Left renal cortex interstitium (tissue), 4 donors: ENCODE results near the gene PFDN2. TPM values are rescaled to one million over a fixed set of nuclear protein-coding genes. Genes with fewer than 3 reads are reported as not detected.

Experiments
- DNase-seq, 4 donors: peaks; one replicate each; pipeline ENCODE4 v3.0.0-alpha.2; 2013; ENCODE audit warnings: low read depth in 4 of 4, low spot score in 2 of 4, missing footprints in 1 of 4
- polyA plus RNA-seq, 4 donors: library from polyadenylated mRNA; unstranded; fragments of 120-200 nt; gene quantifications; one replicate each; pipeline ENCODE4 v1.2.1, GENCODE V29; 2013; ENCODE audit not compliant: insufficient read length in 4 of 4

PFDN2 gene
- polyA plus RNA-seq, 4 donors = 71.1 to 85.7 (median 77.7) TPM

DNA sequence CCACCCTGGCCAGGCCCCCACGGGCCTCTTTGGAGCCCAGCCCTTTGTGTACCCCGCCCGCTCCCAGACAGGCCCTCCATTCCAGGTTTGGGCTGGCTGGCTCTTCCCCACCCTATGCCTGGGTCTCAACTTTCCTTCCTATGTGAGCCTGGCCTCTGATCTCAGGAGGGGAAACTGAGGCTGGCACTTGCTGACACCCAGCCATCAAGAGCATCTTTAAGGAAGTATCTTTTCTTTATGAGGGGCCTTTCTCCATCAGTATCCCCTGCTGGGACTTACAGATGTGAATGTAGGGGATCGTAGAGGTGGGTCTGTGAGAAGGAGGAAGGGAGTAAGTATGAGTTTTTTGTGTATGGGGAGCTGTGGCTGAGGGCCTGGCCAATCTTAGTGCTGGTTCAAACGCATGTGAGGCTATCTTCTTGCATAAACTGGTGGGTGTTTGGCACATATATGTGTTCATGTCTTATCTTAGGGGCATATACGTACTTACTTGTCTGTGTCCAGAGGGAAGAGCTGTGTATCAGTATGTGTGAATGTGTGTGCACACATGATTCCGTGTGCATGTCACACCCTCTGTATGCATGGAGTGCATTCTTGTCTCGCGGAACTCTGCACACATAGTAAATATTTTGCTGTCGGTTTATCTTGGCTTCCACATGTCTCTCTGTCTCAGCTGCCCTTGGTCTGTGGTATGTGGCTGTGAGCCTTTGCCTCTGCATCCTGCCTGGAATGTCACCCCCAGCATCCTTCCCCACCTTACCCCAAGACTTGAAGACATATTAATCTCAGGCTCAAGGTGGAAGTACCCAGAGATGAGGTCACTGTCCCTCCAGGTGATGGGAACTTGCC is 33.9 kb downstream of the PFDN2 start:
- no peak for DNase-seq

- no peak for DNase-seq
These were observed 34.7 kb downstream of the PFDN2 start for GRCh38 chr1:161082996-161083747.

DNA sequence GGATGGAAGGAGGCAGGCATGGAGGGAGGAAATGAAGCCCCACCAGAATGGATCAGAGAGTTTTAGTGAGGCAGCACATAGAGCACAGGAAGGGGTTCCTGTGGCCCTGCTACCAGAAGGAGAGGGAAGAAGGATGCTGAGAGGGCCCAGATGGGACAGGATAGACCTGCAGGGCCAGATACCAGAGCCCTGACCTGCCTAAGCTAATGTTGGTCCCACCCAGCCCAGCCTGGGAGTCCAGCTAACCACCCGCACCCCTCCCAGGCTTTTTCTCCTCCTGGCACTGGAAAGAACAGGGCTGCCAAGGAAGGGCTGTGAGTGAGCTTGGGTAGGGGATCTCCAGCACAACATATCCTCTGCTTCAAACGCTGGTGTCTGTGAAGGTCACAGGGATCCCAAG is 35.4 kb downstream of the PFDN2 start:
- DNase-seq = no peak

DNA sequence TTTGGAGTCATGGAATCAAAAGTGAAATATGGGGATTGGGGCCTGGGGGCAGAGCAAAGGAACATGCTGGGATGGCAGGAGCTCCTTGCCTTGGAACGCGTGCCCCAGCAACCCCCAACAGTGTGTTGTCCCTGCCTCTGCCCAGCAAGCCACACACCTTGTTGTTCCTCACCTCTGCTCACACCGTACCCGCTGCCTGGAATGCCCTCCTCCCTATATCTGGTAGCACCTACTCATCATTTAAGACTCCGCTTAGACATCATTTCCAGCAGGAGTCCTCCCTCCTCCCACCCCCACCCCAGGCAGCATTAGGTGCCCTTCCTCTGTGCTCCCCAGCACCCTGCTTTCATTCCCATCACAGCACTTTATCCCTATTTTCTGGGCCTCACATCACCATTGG is 36.3 kb downstream of the PFDN2 start:
- DNase-seq = no peak

- no peak for DNase-seq
These were observed 37.1 kb downstream of the PFDN2 start for GRCh38 chr1:161080441-161081405.

DNA sequence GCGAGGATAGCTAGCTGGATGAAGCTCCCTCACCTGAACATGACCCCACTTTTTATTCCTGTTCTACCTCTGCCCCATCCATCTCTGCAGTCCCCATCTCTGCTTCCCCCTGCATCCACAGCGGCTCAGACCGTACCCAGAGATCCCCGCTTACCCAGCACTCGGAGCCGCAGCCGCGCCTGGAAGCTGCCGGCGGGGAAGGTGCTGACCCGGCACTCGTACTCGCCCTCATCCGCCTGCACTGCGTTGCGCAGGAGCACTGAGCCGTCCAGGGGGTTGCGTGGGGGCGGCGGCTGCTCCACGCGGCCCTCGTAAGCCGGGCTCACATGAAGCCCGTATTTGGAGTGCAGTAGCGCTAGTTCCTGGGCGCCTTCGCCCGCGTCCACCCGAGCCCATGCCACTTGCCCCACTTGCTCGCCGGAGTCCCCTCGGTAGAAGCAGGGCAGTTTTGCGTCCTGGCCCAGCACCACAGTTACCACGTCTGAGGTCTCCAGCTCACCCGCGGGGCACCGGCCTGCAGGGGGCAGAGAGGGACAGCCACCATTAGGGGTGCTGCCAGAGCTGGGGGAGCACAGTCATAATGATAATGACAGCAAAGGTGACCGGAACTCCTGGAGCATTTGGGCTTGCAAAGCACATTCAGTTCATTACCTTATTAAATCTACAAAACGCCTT is 38.3 kb downstream of the PFDN2 start:
- DNase-seq = no peak

- no peak for DNase-seq
These were observed 40.4 kb downstream of the PFDN2 start for GRCh38 chr1:161077426-161077825.

DNA sequence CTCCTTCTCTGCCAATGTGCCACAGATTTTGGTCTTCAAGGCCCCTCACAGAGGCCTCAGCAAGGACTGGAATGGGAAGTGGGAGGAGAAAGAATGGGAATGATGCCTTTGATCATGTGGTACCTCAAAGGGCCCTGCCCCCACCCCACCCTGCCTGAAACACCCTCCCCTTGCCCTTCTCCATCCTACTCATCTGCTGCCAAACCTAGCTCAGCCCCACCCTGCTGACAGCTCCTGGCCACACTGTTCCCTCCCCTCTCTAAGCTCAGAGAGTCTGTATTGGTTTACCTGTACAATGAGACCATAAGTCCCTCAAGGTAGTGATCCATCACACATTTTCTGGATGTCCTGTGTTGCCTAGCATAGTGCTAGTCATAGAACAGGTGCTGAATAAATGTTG is 41.4 kb downstream of the PFDN2 start:
- DNase-seq = no peak

DNA sequence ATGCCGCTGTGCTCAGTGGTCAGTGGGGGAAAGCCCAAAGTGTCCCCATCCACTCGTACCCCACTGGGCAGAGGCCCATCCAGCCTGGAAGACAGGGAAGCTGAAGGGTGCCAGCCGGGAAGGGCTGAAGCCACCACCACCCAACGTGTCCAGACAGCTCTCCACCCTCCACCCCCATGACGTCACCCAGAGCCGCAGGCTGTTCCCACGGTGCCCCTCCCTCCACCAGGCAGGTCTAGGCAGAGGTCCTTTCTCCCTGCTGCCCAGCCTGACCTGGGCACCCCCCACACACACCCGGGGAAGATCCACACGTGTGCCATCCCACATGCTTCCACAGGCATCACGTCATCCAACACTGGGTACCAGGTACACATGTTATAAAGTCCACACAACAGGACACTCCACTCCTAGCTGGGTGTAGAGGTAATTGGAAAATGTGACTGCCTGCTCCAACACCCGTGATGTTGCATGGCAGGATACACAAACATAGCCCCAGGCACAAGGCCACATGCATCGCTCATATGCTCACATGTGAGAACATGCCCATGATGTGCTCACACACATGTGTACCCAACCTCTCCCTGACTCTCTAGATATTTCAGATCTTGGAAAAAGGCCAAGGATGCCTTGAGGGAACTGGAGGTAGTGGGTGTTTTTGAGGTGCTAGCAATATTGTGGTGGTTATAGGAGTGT is 43.0 kb downstream of the PFDN2 start:
- DNase-seq = no peak

GRCh38 chr1:161073474-161074121 is 44.2 kb downstream of the PFDN2 start:
- no peak for DNase-seq

- no peak for DNase-seq
These were observed 44.9 kb downstream of the PFDN2 start for GRCh38 chr1:161072751-161073449.

DNA sequence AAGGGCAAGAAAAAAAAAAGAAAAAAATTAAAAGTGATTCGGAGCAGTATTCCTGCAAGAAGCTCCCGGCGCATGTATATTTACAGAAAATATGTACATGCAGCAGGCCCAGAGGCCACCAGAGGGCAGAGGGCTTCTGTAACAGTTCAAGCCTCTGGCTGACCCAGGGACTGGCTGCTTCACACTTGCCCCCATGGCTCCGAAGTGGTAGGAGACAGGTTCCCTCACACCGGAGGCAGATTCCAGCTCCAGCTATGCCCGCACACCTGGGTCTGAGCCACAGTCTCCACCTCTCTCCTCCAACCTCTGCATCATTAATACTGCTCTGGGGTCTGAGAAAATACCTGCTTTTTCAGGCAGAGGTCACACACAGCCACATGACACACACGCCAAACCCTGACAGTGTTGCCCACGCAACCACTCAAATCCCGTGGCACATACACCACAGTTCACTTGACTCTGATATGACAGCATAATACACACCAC is 45.9 kb downstream of the PFDN2 start:
- DNase-seq = no peak

DNA sequence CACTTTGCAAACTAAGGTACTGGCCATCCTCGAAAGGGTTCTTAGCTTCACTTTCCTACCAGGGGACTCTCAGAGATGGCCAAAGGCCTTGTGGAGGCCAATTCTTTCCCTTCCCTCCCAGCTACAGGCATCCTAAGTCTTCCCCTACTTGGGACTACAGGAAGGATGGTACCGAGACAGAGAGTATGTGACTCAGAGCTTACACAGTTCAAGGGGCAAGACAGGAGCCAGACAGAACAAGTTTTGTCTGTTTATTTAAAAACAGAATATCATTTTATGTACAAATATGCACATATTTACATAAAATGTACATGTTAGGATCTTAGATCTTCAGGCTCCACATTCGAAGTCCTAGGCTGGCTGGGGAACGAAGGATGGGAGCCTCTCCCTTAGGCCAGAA is 47.1 kb downstream of the PFDN2 start:
- no peak for DNase-seq

GRCh38 chr1:161069731-161070270 is 48.0 kb downstream of the PFDN2 start, which contains the start of gene ARHGAP30:
TSS of gene ARHGAP30 (minus strand) at chr1:161069891. CDS start at chr1:161069624, 267 bp downstream.
- DNase-seq = no peak

DNA sequence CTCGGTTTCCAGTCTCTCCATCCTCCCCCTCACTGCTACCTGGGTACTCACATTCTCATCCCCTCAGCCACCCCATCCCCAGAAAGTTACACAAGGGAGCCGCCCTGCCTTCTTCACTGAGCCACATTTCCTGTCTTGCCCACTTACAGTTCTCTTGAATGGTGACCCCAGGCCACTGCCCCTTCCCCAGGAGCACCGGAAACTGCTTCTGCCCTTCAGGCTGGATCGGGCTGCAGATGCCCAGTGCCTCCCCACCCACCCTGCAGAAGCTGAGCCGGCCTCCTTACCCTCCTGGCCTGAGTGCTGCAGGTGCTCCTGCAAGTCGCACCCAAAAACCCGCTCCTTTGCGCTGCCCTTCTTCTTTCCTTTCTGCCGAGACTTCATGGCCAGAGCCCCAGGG is 48.6 kb downstream of the PFDN2 start:
- no peak for DNase-seq

DNA sequence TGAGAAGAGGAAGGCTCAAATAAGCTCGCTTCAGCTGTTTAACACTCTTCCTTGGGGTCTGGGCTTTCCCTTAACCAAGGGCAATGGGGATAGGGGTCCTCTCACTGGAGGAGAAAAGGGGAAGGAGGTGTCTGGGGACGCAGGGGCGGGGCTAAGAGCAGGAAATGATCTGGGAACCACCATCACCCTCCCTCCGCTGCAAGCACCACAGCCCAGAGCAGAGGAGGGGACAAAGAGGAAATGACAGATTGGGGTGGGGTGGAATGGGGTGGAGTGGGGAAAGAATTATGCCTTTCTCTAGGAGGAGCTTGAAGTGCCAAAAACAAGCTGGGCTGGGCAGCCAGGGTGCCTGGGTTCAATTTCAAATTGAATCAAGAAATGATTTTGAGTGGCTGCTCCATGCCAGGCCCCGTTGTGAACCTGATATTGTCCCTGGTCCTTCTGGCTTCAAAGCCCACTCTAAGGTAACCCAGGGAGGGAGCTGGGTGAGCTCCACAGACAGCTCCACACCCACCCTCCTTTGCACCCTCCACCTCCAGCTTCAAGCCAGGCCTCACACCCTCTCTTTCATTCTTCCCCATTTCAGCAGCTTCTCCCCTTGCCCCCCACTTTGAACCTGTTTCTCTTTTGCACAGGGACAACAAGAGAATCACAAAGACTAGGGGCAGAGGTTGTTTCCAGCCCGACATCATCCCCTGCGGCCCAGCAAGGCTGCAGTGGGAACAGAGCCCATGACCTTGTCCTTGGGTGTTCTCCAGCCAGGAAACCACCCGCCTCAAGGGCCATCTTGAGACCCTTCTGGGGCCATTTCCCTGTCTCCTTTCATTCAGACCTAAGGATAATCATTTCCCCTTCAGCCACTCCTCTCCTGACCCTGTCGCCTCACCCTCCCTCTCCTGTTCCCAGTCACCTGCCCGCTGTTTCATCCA is 49.3 kb downstream of the PFDN2 start:
- DNase-seq = no peak

DNA sequence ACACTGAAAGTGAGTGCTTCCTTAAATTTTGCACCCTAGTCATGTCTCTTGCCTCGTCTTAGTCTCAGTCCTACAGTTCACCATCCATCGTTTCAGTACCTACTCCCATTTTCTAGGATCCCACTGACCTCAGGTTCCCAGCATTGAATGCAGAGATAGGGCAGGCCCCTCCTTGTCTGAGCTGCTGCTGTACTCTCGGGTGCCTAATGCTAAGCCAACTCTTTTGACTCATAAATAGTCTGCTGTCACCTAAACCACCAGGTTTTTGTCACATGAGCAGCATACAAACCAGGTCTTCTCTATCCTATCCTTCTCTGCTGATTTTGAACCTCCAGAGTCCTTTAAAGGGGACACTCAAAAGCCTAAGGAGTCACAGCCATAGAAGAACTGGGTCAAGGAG is 51.1 kb downstream of the PFDN2 start:
- no peak for DNase-seq
